ENCODE measurements around the gene LDB2. TPM values are rescaled to one million over a fixed set of nuclear protein-coding genes. Genes with fewer than 3 reads are reported as not detected.
"Not testable (repeated sequence)": the region's sequence is repeated elsewhere in the genome, so short reads cannot be mapped to it uniquely, and the experiment has no call there.

The LDB2 gene
- total RNA-seq, 1 experiment from 2014 or later, result 0.74 TPM

GRCh38 chr4:16646459-16646858, 252.0 kb downstream of the LDB2 start:
- DNase-seq (ENCODE audit: low read depth), result no peak

- no peak for DNase-seq (ENCODE audit: low read depth)
Observed at GRCh38 chr4:16643893-16644292, 254.6 kb downstream of the LDB2 start.

GRCh38 chr4:16642897-16643296, 255.5 kb downstream of the LDB2 start:
- no peak for DNase-seq (ENCODE audit: low read depth)

GRCh38 chr4:16641971-16642370, 256.5 kb downstream of the LDB2 start:
- DNase-seq (ENCODE audit: low read depth), result no peak

GRCh38 chr4:16636912-16637630, 261.4 kb downstream of the LDB2 start:
- DNase-seq (ENCODE audit: low read depth), result peak; percentile 9

- DNase-seq (ENCODE audit: low read depth), result no peak
Observed at GRCh38 chr4:16636304-16636703, 262.1 kb downstream of the LDB2 start.

- not testable (repeated sequence) for DNase-seq (ENCODE audit: low read depth)
Observed at GRCh38 chr4:16629274-16629673, 269.2 kb downstream of the LDB2 start.

- DNase-seq (ENCODE audit: low read depth), result not testable (repeated sequence)
Observed at GRCh38 chr4:16628835-16629234, 269.6 kb downstream of the LDB2 start.

- peak; percentile 11 for DNase-seq (ENCODE audit: low read depth)
Observed at GRCh38 chr4:16627999-16628398, 270.4 kb downstream of the LDB2 start.

GRCh38 chr4:16626945-16627344, 271.5 kb downstream of the LDB2 start:
- DNase-seq (ENCODE audit: low read depth), result peak; percentile 71

GRCh38 chr4:16622826-16623225, 275.6 kb downstream of the LDB2 start:
- no peak for DNase-seq (ENCODE audit: low read depth)

- no peak for DNase-seq (ENCODE audit: low read depth)
Observed at GRCh38 chr4:16617435-16617834, 281.0 kb downstream of the LDB2 start.

GRCh38 chr4:16617011-16617410, 281.4 kb downstream of the LDB2 start:
- DNase-seq (ENCODE audit: low read depth), result no peak

- DNase-seq (ENCODE audit: low read depth), result no peak
Observed at GRCh38 chr4:16609170-16609758, 289.2 kb downstream of the LDB2 start.

- DNase-seq (ENCODE audit: low read depth), result no peak
Observed at GRCh38 chr4:16608611-16609125, 289.8 kb downstream of the LDB2 start.

GRCh38 chr4:16608123-16608522, 290.3 kb downstream of the LDB2 start:
- no peak for DNase-seq (ENCODE audit: low read depth)

GRCh38 chr4:16607241-16608066, 291.0 kb downstream of the LDB2 start:
- DNase-seq (ENCODE audit: low read depth), result no peak

- no peak for DNase-seq (ENCODE audit: low read depth)
Observed at GRCh38 chr4:16606691-16607090, 291.8 kb downstream of the LDB2 start.

GRCh38 chr4:16603178-16603577, 295.3 kb downstream of the LDB2 start:
- DNase-seq (ENCODE audit: low read depth), result no peak

GRCh38 chr4:16598597-16599206, 299.7 kb downstream of the LDB2 start:
- no peak for DNase-seq (ENCODE audit: low read depth)

- DNase-seq (ENCODE audit: low read depth), result peak; percentile 54
Observed at GRCh38 chr4:16597845-16598596, 300.4 kb downstream of the LDB2 start.

All from Daoy (cell line).